Hematopoietic multipotent progenitor cell treated with erythropoietin and hydrocortisone succinate and interleukin-3 and kit ligand, for 6 days (in vitro differentiated cells): ENCODE data around the gene ABITRAM.
"Not testable (repeated sequence)": the region's sequence is repeated elsewhere in the genome, so short reads cannot be mapped to it uniquely, and the experiment has no call there.

Experiments used
- DNase-seq: peaks from one replicate; pipeline ENCODE4 v3.0.0-alpha.2; 2015

Gene ABITRAM

GRCh38 chr9:108933231-108933717, 926 bp upstream of the ABITRAM start:
- DNase-seq, result peak; percentile 57

GRCh38 chr9:108933718-108934322, 380 bp upstream of the ABITRAM start, which contains the start of gene ELP1:
Gene ELP1 (minus strand): TSS chr9:108934124. CDS start chr9:108931146, 2,978 bp downstream.
- DNase-seq, result peak; percentile 97

- DNase-seq, result no peak
Observed at GRCh38 chr9:108937561-108938305, 3.5 kb downstream of the ABITRAM start.

- DNase-seq, result no peak
Observed at GRCh38 chr9:108939975-108940374, 5.8 kb downstream of the ABITRAM start.

GRCh38 chr9:108950168-108950567, 16.0 kb downstream of the ABITRAM start:
- DNase-seq, result no peak

- no peak for DNase-seq
Observed at GRCh38 chr9:108951578-108951977, 17.4 kb downstream of the ABITRAM start.

- peak; percentile 76 for DNase-seq
Observed at GRCh38 chr9:108953983-108954574, 19.9 kb downstream of the ABITRAM start.

GRCh38 chr9:108956022-108956630, 21.9 kb downstream of the ABITRAM start:
- DNase-seq, result no peak

- no peak for DNase-seq
Observed at GRCh38 chr9:108956631-108957026, 22.4 kb downstream of the ABITRAM start.

- DNase-seq, result no peak
Observed at GRCh38 chr9:108960331-108960730, 26.1 kb downstream of the ABITRAM start.

GRCh38 chr9:108961151-108961550, 27.0 kb downstream of the ABITRAM start:
- DNase-seq, result no peak

- DNase-seq, result peak; percentile 30
Observed at GRCh38 chr9:108963459-108964143, 29.4 kb downstream of the ABITRAM start.

- no peak for DNase-seq
Observed at GRCh38 chr9:108967916-108968315, 33.7 kb downstream of the ABITRAM start.

GRCh38 chr9:108971392-108971791, 37.2 kb downstream of the ABITRAM start:
- DNase-seq, result not testable (repeated sequence)

- DNase-seq, result no peak
Observed at GRCh38 chr9:108972186-108972585, 38.0 kb downstream of the ABITRAM start.

- DNase-seq, result no peak
Observed at GRCh38 chr9:108972626-108973209, 38.5 kb downstream of the ABITRAM start.

- no peak for DNase-seq
Observed at GRCh38 chr9:108973895-108974294, 39.7 kb downstream of the ABITRAM start.

GRCh38 chr9:108978205-108978604, 44.0 kb downstream of the ABITRAM start:
- DNase-seq, result no peak

GRCh38 chr9:108980893-108981292, 46.7 kb downstream of the ABITRAM start:
- no peak for DNase-seq

GRCh38 chr9:108983885-108984284, 49.7 kb downstream of the ABITRAM start:
- no peak for DNase-seq
